GM21619 (cell line): ENCODE data around the gene SGPP1.
"Not testable (repeated sequence)": the region's sequence is repeated elsewhere in the genome, so short reads cannot be mapped to it uniquely, and the experiment has no call there.

ENCODE experiments used
- ATAC-seq: cut with Tn5 transposase; IDR thresholded peaks from one replicate; pipeline ENCODE4 v1.9.1; 2021; ENCODE audit not compliant: unreplicated experiment

Gene SGPP1

GRCh38 chr14:63727736-63728728, at the start of gene SGPP1:
TSS of gene SGPP1 (minus strand) at chr14:63728065. CDS start at chr14:63727944, 121 bp downstream.
- ATAC-seq = peak; percentile 84

GRCh38 chr14:63777024-63777423, 49.2 kb upstream of the SGPP1 start:
- no peak for ATAC-seq

GRCh38 chr14:63773504-63773903, 45.6 kb upstream of the SGPP1 start:
- ATAC-seq = no peak

GRCh38 chr14:63770187-63770807, 42.4 kb upstream of the SGPP1 start:
- ATAC-seq = peak; percentile 64

- ATAC-seq = no peak
These were observed 38.7 kb upstream of the SGPP1 start for GRCh38 chr14:63766611-63767010.

- no peak for ATAC-seq
These were observed 36.8 kb upstream of the SGPP1 start for GRCh38 chr14:63764620-63765139.

GRCh38 chr14:63764103-63764502, 36.2 kb upstream of the SGPP1 start:
- no peak for ATAC-seq

GRCh38 chr14:63761351-63762117, 33.7 kb upstream of the SGPP1 start:
- no peak for ATAC-seq

GRCh38 chr14:63760014-63760413, 32.1 kb upstream of the SGPP1 start:
- ATAC-seq = peak; percentile 48

- ATAC-seq = peak; percentile 91
These were observed 31.6 kb upstream of the SGPP1 start for GRCh38 chr14:63759456-63759855.

- no peak for ATAC-seq
These were observed 29.3 kb upstream of the SGPP1 start for GRCh38 chr14:63757211-63757610.

GRCh38 chr14:63752449-63753169, 24.7 kb upstream of the SGPP1 start:
- ATAC-seq = no peak

- not testable (repeated sequence) for ATAC-seq
These were observed 23.2 kb upstream of the SGPP1 start for GRCh38 chr14:63751076-63751475.

- ATAC-seq = no peak
These were observed 20.0 kb upstream of the SGPP1 start for GRCh38 chr14:63747846-63748245.

GRCh38 chr14:63745858-63746425, 18.1 kb upstream of the SGPP1 start:
- ATAC-seq = peak; percentile 55

- no peak for ATAC-seq
These were observed 17.4 kb upstream of the SGPP1 start for GRCh38 chr14:63745272-63745671.

- ATAC-seq = peak; percentile 95
These were observed 9.7 kb upstream of the SGPP1 start for GRCh38 chr14:63737582-63738006.

- no peak for ATAC-seq
These were observed 7.9 kb upstream of the SGPP1 start for GRCh38 chr14:63735720-63736119.

- no peak for ATAC-seq
These were observed 2.8 kb upstream of the SGPP1 start for GRCh38 chr14:63730659-63731058.

- ATAC-seq = peak; percentile 32
These were observed 582 bp downstream of the SGPP1 start for GRCh38 chr14:63727231-63727735.
